Neural cell (in vitro differentiated cells): Measurements from ENCODE around the gene TBCA. TPM values are rescaled to one million over a fixed set of nuclear protein-coding genes. Genes with fewer than 3 reads are reported as not detected.

ENCODE experiments used
- H2AFZ ChIP-seq: fragments of 200-600, 300-800 bp; sonication (generic), shearing (Covaris generic); 2 replicates; pipeline ENCODE4 v1.6.0; 2014; ENCODE audit warnings: low read depth, mild to moderate bottlenecking, antibody characterized with exemption, low read length, moderate library complexity
- H3F3A ChIP-seq: fragments of 200-600 bp; shearing (Covaris generic); 2 replicates; pipeline ENCODE4 v1.6.1; 2016; ENCODE audit warnings: mild to moderate bottlenecking, moderate library complexity, mixed read lengths, antibody characterized with exemption, low read length; ENCODE audit not compliant: insufficient read depth, poor library complexity, severe bottlenecking
- H3K27ac ChIP-seq: fragments of 200-600, 300-800 bp; sonication (generic), shearing (Covaris generic); 2 replicates; pipeline ENCODE4 v1.5.1; 2014; ENCODE audit warnings: mild to moderate bottlenecking, low read length, moderate library complexity
- H3K27me3 ChIP-seq: fragments of 300-800, 200-600 bp; sonication (generic), shearing (Covaris generic); 2 replicates; pipeline ENCODE4 v1.6.0; 2014; ENCODE audit warnings: mild to moderate bottlenecking, low read depth, low read length, moderate library complexity; ENCODE audit not compliant: insufficient read depth
- H3K36me3 ChIP-seq: fragments of 300-800, 200-600 bp; sonication (generic), shearing (Covaris generic); 2 replicates; pipeline ENCODE4 v1.5.1; 2014; ENCODE audit warnings: mild to moderate bottlenecking, antibody characterized with exemption, low read length, moderate library complexity; ENCODE audit not compliant: insufficient read depth
- H3K4me2 ChIP-seq: fragments of 300-800, 200-600 bp; sonication (generic), shearing (Covaris generic); 2 replicates; pipeline ENCODE4 v1.6.0; 2014; ENCODE audit warnings: mild to moderate bottlenecking, low read length
- H3K4me3 ChIP-seq: fragments of 300-800, 200-600 bp; sonication (generic), shearing (Covaris generic); 2 replicates; pipeline ENCODE4 v1.5.1; 2014; ENCODE audit warnings: mild to moderate bottlenecking, low read length, moderate library complexity
- H3K79me2 ChIP-seq: fragments of 200-600 bp; shearing (Covaris generic); replicated peaks from 2 replicates; pipeline ENCODE4 v1.6.0; 2014; ENCODE audit warnings: mild to moderate bottlenecking, low read length, moderate library complexity; ENCODE audit not compliant: insufficient read depth
- H3K9ac ChIP-seq: fragments of 300-800, 200-600 bp; sonication (generic), shearing (Covaris generic); 2 replicates; pipeline ENCODE4 v1.6.1; 2016; ENCODE audit warnings: mild to moderate bottlenecking, low read length, mixed read lengths
- H3K9me2 ChIP-seq: fragments of 200-600 bp; shearing (Covaris generic); 2 replicates; pipeline ENCODE4 v1.6.1; 2016; ENCODE audit warnings: mild to moderate bottlenecking, low read length, mixed read lengths; ENCODE audit not compliant: insufficient read depth
- H3K9me3 ChIP-seq: fragments of 200-600, 300-800 bp; sonication (generic), shearing (Covaris generic); 2 replicates; pipeline ENCODE4 v1.6.1; 2016; ENCODE audit warnings: mild to moderate bottlenecking, mixed run types, low read length, moderate library complexity, mixed read lengths
- H4K20me1 ChIP-seq: fragments of 200-600 bp; shearing (Covaris generic); 2 replicates; pipeline ENCODE4 v1.6.1; 2016; ENCODE audit warnings: mild to moderate bottlenecking, mixed run types; ENCODE audit not compliant: insufficient read depth
- CTCF ChIP-seq: fragments of 450-650 bp; IDR thresholded peaks from 2 replicates; pipeline ENCODE4 v1.5.1; 2014; ENCODE audit warnings: antibody characterized with exemption, mild to moderate bottlenecking, moderate library complexity; ENCODE audit not compliant: poor library complexity, severe bottlenecking
- EP300 ChIP-seq: fragments of 450-650 bp; conservative IDR thresholded peaks from 2 replicates; pipeline ENCODE4 v1.6.1; 2014; ENCODE audit warnings: antibody characterized with exemption, mild to moderate bottlenecking, moderate library complexity; ENCODE audit not compliant: poor library complexity, severe bottlenecking
- EZH2 ChIP-seq: fragments of 200-600, 300-800 bp; shearing (Covaris generic), sonication (generic); IDR thresholded peaks from 2 replicates; pipeline ENCODE4 v1.6.1; 2014; ENCODE audit warnings: antibody characterized with exemption, low read length, borderline replicate concordance, mild to moderate bottlenecking; ENCODE audit not compliant: insufficient read depth, poor library complexity, severe bottlenecking
- MXI1 ChIP-seq: fragments of 450-650 bp; conservative IDR thresholded peaks from 2 replicates; pipeline ENCODE4 v1.6.1; 2014; ENCODE audit warnings: antibody characterized with exemption, mild to moderate bottlenecking; ENCODE audit not compliant: poor library complexity, severe bottlenecking
- POLR2AphosphoS5 ChIP-seq: IDR thresholded peaks from 2 replicates; pipeline ENCODE4 v1.6.1; 2012
- RAD21 ChIP-seq: fragments of 450-650 bp; conservative IDR thresholded peaks from 2 replicates; pipeline ENCODE4 v1.6.1; 2014; ENCODE audit warnings: antibody characterized with exemption, mild to moderate bottlenecking, moderate library complexity
- SMC3 ChIP-seq: fragments of 450-650 bp; conservative IDR thresholded peaks from 2 replicates; pipeline ENCODE4 v1.6.1; 2014; ENCODE audit warnings: antibody characterized with exemption, mild to moderate bottlenecking, moderate library complexity; ENCODE audit not compliant: poor library complexity
- TAF1 ChIP-seq: IDR thresholded peaks from 2 replicates; pipeline ENCODE4 v1.6.1; 2012; ENCODE audit warnings: low read depth
- polyA plus RNA-seq: library from polyadenylated mRNA; depleted of rRNA; stranded (reverse); fragments of >200 nt; gene quantifications from 2 replicates; pipeline ENCODE4 v1.2.3, GENCODE V29; 2014
- TF ChIP-seq, protein P1 (sequence below): IDR thresholded peaks from 2 replicates; pipeline ENCODE4 v1.6.1; 2012; ENCODE audit warnings: borderline replicate concordance

Gene TBCA
- polyA plus RNA-seq, 1 donor from 2014 or later = 481 TPM

DNA sequence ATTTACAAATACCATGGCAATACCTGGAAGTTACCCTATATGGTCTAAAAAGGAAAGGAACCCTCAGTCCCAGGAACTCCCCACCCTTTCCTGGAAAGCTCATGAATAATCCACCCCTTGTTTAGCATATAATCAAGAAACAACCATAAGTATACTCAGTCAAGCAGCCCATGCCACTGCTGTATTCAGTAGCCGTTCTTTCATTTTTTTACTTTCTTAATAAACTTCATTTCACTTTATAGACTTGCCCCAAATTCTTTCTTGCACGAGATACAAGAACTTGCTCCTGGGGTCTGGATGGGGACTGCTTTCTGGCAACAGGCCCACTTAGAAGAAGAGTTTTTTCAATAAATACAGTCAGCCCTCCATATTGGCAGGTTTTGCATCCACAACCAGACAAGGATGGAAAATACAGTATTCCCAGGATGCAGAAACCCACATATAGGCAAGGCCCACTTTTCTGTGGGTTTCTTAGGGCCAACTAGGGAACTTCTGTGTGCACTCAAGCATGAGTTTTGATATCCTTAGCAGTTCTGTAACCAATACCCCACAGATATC lies 2.8 kb upstream of the TBCA start:
- Histone ChIP-seq H3F3A (no peaks in the 10 kb centered on the region), H3K79me2 (peaks cover 14% of the 10 kb centered on the region), H3K9ac (no peak overlapping the region), H4K20me1 (no peaks in the 10 kb centered on the region), H2AFZ (no peak overlapping the region), H3K9me2 (no peaks in the 10 kb centered on the region), H3K27ac (no peak overlapping the region), H3K36me3 (no peaks in the 10 kb centered on the region), H3K27me3 (no peaks in the 10 kb centered on the region), H3K9me3 (no peaks in the 10 kb centered on the region), H3K4me2 (no peak overlapping the region), H3K4me3 (no peak overlapping the region)
- no peak for TF ChIP-seq TAF1
- no peak for TF ChIP-seq EP300
- TF ChIP-seq SMC3 = no peak

DNA sequence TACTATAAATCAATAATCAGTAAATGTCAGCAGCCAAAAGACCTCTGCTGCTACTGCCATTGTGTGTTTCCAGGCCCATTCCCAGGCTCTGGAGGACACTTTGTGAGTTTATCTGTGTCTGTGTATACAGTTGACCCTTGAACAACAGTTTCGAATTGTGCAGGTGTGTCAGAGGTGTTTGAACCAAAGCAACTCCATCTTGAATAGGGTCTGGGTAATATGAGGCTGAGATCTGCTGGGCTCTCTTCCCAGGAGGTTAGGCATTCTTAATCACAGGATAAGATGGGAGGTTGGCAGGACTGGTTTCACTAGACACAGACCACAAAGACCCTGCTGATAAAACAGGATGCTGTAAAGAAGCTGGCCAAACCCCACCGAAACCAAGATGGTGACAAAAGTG lies 2.3 kb upstream of the TBCA start:
- no peaks in the 10 kb centered on the region for H3K9me2 ChIP-seq
- H3K9me3 ChIP-seq = no peaks in the 10 kb centered on the region
- no peak overlapping the region for H3K27ac ChIP-seq
- H3K9ac ChIP-seq = no peak overlapping the region
- no peak overlapping the region for H3K4me3 ChIP-seq
- H3K79me2 ChIP-seq = peaks cover 19% of the 10 kb centered on the region
- no peaks in the 10 kb centered on the region for H3K36me3 ChIP-seq
- H3K27me3 ChIP-seq = no peaks in the 10 kb centered on the region
- H4K20me1 ChIP-seq = no peaks in the 10 kb centered on the region
- H3F3A ChIP-seq = no peaks in the 10 kb centered on the region
- H2AFZ ChIP-seq = no peak overlapping the region
- TF ChIP-seq MXI1 (no peak), TAF1 (no peak), CTCF (no peak), EZH2 (no peak), RAD21 (no peak), EP300 (no peak), POLR2AphosphoS5 (no peak), SMC3 (no peak)
- TF ChIP-seq, protein P1, sequence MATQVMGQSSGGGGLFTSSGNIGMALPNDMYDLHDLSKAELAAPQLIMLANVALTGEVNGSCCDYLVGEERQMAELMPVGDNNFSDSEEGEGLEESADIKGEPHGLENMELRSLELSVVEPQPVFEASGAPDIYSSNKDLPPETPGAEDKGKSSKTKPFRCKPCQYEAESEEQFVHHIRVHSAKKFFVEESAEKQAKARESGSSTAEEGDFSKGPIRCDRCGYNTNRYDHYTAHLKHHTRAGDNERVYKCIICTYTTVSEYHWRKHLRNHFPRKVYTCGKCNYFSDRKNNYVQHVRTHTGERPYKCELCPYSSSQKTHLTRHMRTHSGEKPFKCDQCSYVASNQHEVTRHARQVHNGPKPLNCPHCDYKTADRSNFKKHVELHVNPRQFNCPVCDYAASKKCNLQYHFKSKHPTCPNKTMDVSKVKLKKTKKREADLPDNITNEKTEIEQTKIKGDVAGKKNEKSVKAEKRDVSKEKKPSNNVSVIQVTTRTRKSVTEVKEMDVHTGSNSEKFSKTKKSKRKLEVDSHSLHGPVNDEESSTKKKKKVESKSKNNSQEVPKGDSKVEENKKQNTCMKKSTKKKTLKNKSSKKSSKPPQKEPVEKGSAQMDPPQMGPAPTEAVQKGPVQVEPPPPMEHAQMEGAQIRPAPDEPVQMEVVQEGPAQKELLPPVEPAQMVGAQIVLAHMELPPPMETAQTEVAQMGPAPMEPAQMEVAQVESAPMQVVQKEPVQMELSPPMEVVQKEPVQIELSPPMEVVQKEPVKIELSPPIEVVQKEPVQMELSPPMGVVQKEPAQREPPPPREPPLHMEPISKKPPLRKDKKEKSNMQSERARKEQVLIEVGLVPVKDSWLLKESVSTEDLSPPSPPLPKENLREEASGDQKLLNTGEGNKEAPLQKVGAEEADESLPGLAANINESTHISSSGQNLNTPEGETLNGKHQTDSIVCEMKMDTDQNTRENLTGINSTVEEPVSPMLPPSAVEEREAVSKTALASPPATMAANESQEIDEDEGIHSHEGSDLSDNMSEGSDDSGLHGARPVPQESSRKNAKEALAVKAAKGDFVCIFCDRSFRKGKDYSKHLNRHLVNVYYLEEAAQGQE = no peak
- H3K4me2 ChIP-seq = no peak overlapping the region

- Histone ChIP-seq H3K27ac (no peak overlapping the region), H3K9me2 (no peaks in the 10 kb centered on the region), H3K9ac (no peak overlapping the region), H3K79me2 (peaks cover 24% of the 10 kb centered on the region), H3K4me2 (no peak overlapping the region), H4K20me1 (no peaks in the 10 kb centered on the region), H3K4me3 (no peak overlapping the region), H3K36me3 (no peaks in the 10 kb centered on the region), H2AFZ (no peak overlapping the region), H3F3A (no peaks in the 10 kb centered on the region), H3K27me3 (no peaks in the 10 kb centered on the region), H3K9me3 (no peaks in the 10 kb centered on the region)
- TF ChIP-seq EZH2 (no peak), TAF1 (no peak), MXI1 (no peak), POLR2AphosphoS5 (no peak), SMC3 (no peak), CTCF (no peak), RAD21 (no peak), EP300 (no peak)
- TF ChIP-seq, protein P1 = no peak
These were observed 1.8 kb upstream of the TBCA start for GRCh38 chr5:77777911-77778310.
